ENCODE measurements around the gene MOCOS. TPM values are rescaled to one million over a fixed set of nuclear protein-coding genes. Genes with fewer than 3 reads are reported as not detected.

MOCOS gene
- total RNA-seq, 1 donor from 2014 or later, result 0.38 TPM

GRCh38 chr18:36314098-36314497, 126.8 kb downstream of the MOCOS start:
- DNase-seq (ENCODE audit: missing footprints), result no peak

DNA sequence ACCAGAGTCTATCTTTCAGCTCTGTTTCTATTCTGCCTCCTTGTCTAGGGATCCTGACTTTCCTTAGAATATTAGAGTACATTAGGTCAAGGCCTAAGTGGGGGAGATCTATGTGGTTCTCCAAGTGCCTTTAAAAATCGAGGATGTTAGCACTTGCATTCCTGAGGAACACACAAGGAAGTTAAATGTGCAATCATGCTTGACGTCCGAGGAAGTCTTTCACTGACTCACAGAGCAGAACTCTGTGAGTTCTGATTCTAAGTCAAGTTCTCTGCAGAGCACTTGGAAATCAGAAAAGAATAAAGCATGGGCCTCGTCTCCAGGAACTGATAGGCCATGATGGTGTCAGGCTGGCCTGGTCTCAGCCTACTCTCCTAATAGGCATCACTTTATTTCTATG, 127.5 kb downstream of the MOCOS start:
- ATAC-seq (no peak), DNase-seq (ENCODE audit: missing footprints) (no peak)
- intact Hi-C loops (cut with DNase I), result no loop called here

More at GRCh38 chr18:36314098-36314497, 126.8 kb downstream of the MOCOS start:
- peak; percentile 38 for ATAC-seq
- intact Hi-C loops (cut with DNase I), result no loop called here

DNA sequence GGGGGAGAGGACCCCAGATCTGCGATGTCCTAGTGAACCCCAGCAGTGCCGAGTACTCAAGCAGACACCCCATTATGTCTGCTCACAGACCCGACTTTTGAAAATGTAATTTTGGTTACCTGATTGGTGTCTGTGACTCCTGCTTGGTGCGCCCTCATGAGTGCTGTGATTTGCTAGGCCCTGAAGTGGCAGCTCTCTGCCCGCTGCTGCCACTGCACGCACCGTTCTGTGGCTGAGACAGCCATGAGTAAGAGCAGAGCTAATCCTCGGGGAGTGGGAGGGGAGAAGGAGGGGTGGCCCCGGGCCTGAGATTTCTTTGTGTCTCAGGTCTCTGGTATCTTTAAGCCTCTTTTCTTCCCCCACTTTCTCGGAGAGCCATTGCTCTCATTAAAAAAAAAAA, 128.4 kb downstream of the MOCOS start:
- ATAC-seq, result peak; percentile 72
- intact Hi-C loops (cut with DNase I), result no loop called here
- no peak for DNase-seq (ENCODE audit: missing footprints)

DNA sequence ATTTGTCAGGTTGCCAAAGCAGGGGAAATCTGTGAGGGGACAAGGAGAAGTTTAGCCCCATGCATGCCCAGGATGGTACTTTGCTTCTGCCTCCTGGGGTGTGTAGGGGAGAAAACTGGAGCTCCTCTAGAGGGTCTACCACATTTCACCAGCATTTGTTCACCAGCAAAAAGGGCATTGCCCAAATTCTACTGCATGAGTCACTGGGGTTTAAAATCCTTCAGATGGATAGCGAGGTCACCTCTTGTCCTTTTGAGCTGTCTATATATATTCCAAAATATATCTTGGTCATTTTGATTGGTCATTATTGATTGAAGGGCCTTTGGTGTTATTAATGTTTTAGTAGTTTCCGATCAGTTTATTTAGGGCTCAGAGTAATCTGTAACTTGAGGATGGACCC, 128.9 kb downstream of the MOCOS start:
- intact Hi-C loops (cut with DNase I), result no loop called here
- ATAC-seq (no peak), DNase-seq (ENCODE audit: missing footprints) (no peak)

Other genes starting within 250 kb of the MOCOS start
- 45.5 TPM for gene RPRD1A, start 119.9 kb upstream of the MOCOS start, total RNA-seq
- gene SLC39A6, start 58.2 kb upstream of the MOCOS start, total RNA-seq, result 12.8 TPM
- gene ELP2, start 57.6 kb upstream of the MOCOS start, total RNA-seq, result 48.1 TPM
- 350 TPM for gene FHOD3, start 110.2 kb downstream of the MOCOS start, total RNA-seq

Measured in Right ventricle myocardium inferior (tissue), 1 donor.